Uterus (tissue), 2 donors: Measurements from ENCODE around the gene SH3RF3.

Experiments used
- POLR2A ChIP-seq, 2 donors: fragments of 450-650 bp; IDR thresholded peaks; one replicate each; pipeline ENCODE4 v1.6.1; 2016; ENCODE audit warnings: antibody characterized with exemption in 2 of 2, mild to moderate bottlenecking in 1 of 2, moderate library complexity in 1 of 2
- TF ChIP-seq, protein P1 (sequence below), 4 experiments: fragments of 200-600 bp in 2 of 4; fragments of 450-650 bp in 2 of 4; sonication (generic) in 2 of 4; IDR thresholded peaks; one replicate each; pipeline ENCODE4 v1.5.1; 2016 to 2019; ENCODE audit warnings: antibody characterized with exemption in 4 of 4, mild to moderate bottlenecking in 2 of 4, moderate library complexity in 1 of 4

DNA sequence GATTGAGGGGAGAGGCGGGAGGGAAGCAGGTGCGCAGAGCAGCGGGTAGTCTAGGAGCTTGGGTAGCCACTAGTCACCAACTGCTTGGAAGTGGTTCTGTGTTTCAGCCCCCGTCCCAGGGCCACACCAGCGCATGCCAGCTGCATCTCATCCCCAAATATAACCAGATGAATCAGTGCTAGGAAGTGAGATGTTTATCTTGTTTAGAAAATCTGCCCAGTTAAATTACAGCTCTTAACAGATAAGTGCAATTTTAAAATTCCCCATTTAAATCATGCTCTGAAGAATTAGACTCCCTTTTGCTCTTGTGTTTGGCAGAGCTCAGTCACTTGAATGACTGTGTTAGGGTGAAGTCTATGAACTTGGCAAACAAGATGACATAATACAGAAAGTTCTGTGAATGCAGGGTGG, 291.0 kb downstream of the SH3RF3 start:
- TF ChIP-seq, protein P1, sequence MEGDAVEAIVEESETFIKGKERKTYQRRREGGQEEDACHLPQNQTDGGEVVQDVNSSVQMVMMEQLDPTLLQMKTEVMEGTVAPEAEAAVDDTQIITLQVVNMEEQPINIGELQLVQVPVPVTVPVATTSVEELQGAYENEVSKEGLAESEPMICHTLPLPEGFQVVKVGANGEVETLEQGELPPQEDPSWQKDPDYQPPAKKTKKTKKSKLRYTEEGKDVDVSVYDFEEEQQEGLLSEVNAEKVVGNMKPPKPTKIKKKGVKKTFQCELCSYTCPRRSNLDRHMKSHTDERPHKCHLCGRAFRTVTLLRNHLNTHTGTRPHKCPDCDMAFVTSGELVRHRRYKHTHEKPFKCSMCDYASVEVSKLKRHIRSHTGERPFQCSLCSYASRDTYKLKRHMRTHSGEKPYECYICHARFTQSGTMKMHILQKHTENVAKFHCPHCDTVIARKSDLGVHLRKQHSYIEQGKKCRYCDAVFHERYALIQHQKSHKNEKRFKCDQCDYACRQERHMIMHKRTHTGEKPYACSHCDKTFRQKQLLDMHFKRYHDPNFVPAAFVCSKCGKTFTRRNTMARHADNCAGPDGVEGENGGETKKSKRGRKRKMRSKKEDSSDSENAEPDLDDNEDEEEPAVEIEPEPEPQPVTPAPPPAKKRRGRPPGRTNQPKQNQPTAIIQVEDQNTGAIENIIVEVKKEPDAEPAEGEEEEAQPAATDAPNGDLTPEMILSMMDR (IDR thresholded peaks at IDR 0.05) = no peak
- no peak for TF ChIP-seq POLR2A (IDR thresholded peaks at IDR 0.05)
